Activated T-helper 1 cell treated with anti-CD3 and anti-CD28 coated beads, Interleukin-12 subunit alpha, Interleukin-12 subunit beta, Interleukin-2, Interleukin-4 antibody, amounts not matched to agents 30 ng/mL and 10 ng/mL and 1 ng/mL, durations not matched to agents 14 hours and 24 hours and 36 hours (primary cell): Measurements from ENCODE around the gene LPCAT3. TPM values are rescaled to one million over a fixed set of nuclear protein-coding genes. Genes with fewer than 3 reads are reported as not detected.
"Not testable (repeated sequence)": the region's sequence is repeated elsewhere in the genome, so short reads cannot be mapped to it uniquely, and the experiment has no call there.

Experiments used
- DNase-seq: peaks from one replicate; pipeline ENCODE4 v3.0.0; 2021; ENCODE audit warnings: low spot score
- H3K27ac Mint-ChIP-seq: one replicate; pipeline ENCODE4 v1.8.0; 2021; ENCODE audit warnings: mild to moderate bottlenecking, mixed read lengths
- H3K27me3 Mint-ChIP-seq: one replicate; pipeline ENCODE4 v1.8.0; 2022; ENCODE audit warnings: mild to moderate bottlenecking, moderate library complexity, mixed read lengths; ENCODE audit not compliant: insufficient read depth
- H3K36me3 Mint-ChIP-seq: one replicate; pipeline ENCODE4 v1.8.0; 2021; ENCODE audit warnings: low read depth, mixed read lengths
- H3K4me1 Mint-ChIP-seq: one replicate; pipeline ENCODE4 v1.8.0; 2021; ENCODE audit warnings: low read depth, mixed read lengths
- H3K4me3 Mint-ChIP-seq: one replicate; pipeline ENCODE4 v1.8.0; 2021; ENCODE audit warnings: mild to moderate bottlenecking, moderate library complexity, mixed read lengths
- H3K9me3 Mint-ChIP-seq: one replicate; pipeline ENCODE4 v1.8.0; 2021; ENCODE audit warnings: mixed read lengths
- intact Hi-C: fragments of 100-400 bp; cut with micrococcal nuclease; formaldehyde crosslinking; loops from one replicate; pipeline ENCODE4 v1.15.1; 2024
- total RNA-seq: library from RNA; stranded (reverse); gene quantifications from 2 replicates; pipeline ENCODE4 v1.2.3, GENCODE V29; 2022

Gene LPCAT3
- total RNA-seq, 1 donor from 2014 or later, result 30.0 TPM

- Mint-ChIP-seq H3K4me3 (no peak overlapping the region), H3K27me3 (peaks cover 7% of the 10 kb centered on the region), H3K9me3 (no peaks in the 10 kb centered on the region), H3K36me3 (no peaks in the 10 kb centered on the region), H3K4me1 (no peaks in the 10 kb centered on the region), H3K27ac (no peak overlapping the region)
- intact Hi-C loops, result no loop called here
- no peak for DNase-seq
Observed at GRCh38 chr12:7026854-7027253, 8.6 kb upstream of the LPCAT3 start.

GRCh38 chr12:7023114-7023513 is 4.8 kb upstream of the LPCAT3 start:
- no peak overlapping the region for H3K4me3 Mint-ChIP-seq
- intact Hi-C loops, result no loop called here

GRCh38 chr12:7021956-7022355 is 3.7 kb upstream of the LPCAT3 start:
- peaks cover 5% of the 10 kb centered on the region for H3K36me3 Mint-ChIP-seq
- peaks cover 7% of the 10 kb centered on the region for H3K27me3 Mint-ChIP-seq
- no peaks in the 10 kb centered on the region for H3K9me3 Mint-ChIP-seq
- no peak overlapping the region for H3K4me3 Mint-ChIP-seq
- H3K27ac Mint-ChIP-seq, result no peak overlapping the region
- peaks cover 16% of the 10 kb centered on the region for H3K4me1 Mint-ChIP-seq
- no peak for DNase-seq
- intact Hi-C loops, result no loop called here

More at GRCh38 chr12:7023114-7023513, 4.8 kb upstream of the LPCAT3 start:
- Mint-ChIP-seq H3K36me3 (no peaks in the 10 kb centered on the region), H3K27me3 (peaks cover 7% of the 10 kb centered on the region), H3K4me1 (peaks cover 5% of the 10 kb centered on the region), H3K27ac (no peak overlapping the region), H3K9me3 (no peaks in the 10 kb centered on the region)
- DNase-seq, result no peak

- H3K27me3 Mint-ChIP-seq, result no peaks in the 10 kb centered on the region
- no peak for DNase-seq
- H3K4me3 Mint-ChIP-seq, result peak overlapping the region; percentile 93
- intact Hi-C loops, result loop anchor here (1.0 to 2.0 kb wide), 3 partner anchors 23 to 74 kb away; partner anchors contain the start of gene C1R
- H3K27ac Mint-ChIP-seq, result peak overlapping the region; percentile 95
- H3K36me3 Mint-ChIP-seq, result peaks cover 7% of the 10 kb centered on the region
- no peaks in the 10 kb centered on the region for H3K9me3 Mint-ChIP-seq
- H3K4me1 Mint-ChIP-seq, result peaks cover 30% of the 10 kb centered on the region
Observed at GRCh38 chr12:7019043-7019569, 830 bp upstream of the LPCAT3 start.

- no peak for DNase-seq
- peak overlapping the region; percentile 95 for H3K27ac Mint-ChIP-seq
Observed at GRCh38 chr12:7017870-7018349, 366 bp downstream of the LPCAT3 start.

GRCh38 chr12:7016958-7017571 is 1.2 kb downstream of the LPCAT3 start:
- no peak for DNase-seq
- Mint-ChIP-seq H3K9me3 (no peaks in the 10 kb centered on the region), H3K36me3 (peaks cover 11% of the 10 kb centered on the region), H3K27ac (peak overlapping the region; percentile 95), H3K4me1 (peaks cover 42% of the 10 kb centered on the region), H3K4me3 (peak overlapping the region; percentile 93), H3K27me3 (no peaks in the 10 kb centered on the region)
- intact Hi-C loops, result no loop called here

More at GRCh38 chr12:7017870-7018349, 366 bp downstream of the LPCAT3 start:
- H3K9me3 Mint-ChIP-seq, result no peaks in the 10 kb centered on the region
- peaks cover 42% of the 10 kb centered on the region for H3K4me1 Mint-ChIP-seq
- intact Hi-C loops, result loop anchor here (1.0 to 2.0 kb wide), 15 partner anchors 48 to 329 kb away; partner anchors contain the start of genes C12orf57, C1R, C1RL and CLSTN3
- H3K27me3 Mint-ChIP-seq, result no peaks in the 10 kb centered on the region
- peak overlapping the region; percentile 93 for H3K4me3 Mint-ChIP-seq
- peaks cover 11% of the 10 kb centered on the region for H3K36me3 Mint-ChIP-seq

GRCh38 chr12:7015555-7016370 is 2.5 kb downstream of the LPCAT3 start:
- peaks cover 42% of the 10 kb centered on the region for H3K4me1 Mint-ChIP-seq
- peak overlapping the region; percentile 2 for H3K4me3 Mint-ChIP-seq
- DNase-seq, result no peak
- no peaks in the 10 kb centered on the region for H3K9me3 Mint-ChIP-seq
- H3K36me3 Mint-ChIP-seq, result peaks cover 11% of the 10 kb centered on the region
- no peak overlapping the region for H3K27ac Mint-ChIP-seq
- intact Hi-C loops, result no loop called here
- H3K27me3 Mint-ChIP-seq, result no peaks in the 10 kb centered on the region

GRCh38 chr12:7013101-7013500 is 5.2 kb downstream of the LPCAT3 start:
- H3K9me3 Mint-ChIP-seq, result no peaks in the 10 kb centered on the region
- no peak overlapping the region for H3K27ac Mint-ChIP-seq
- no peaks in the 10 kb centered on the region for H3K27me3 Mint-ChIP-seq
- H3K4me1 Mint-ChIP-seq, result peaks cover 41% of the 10 kb centered on the region
- no peak overlapping the region for H3K4me3 Mint-ChIP-seq
- intact Hi-C loops, result no loop called here
- no peak for DNase-seq
- H3K36me3 Mint-ChIP-seq, result peaks cover 17% of the 10 kb centered on the region

GRCh38 chr12:7012024-7012607 is 6.2 kb downstream of the LPCAT3 start:
- no peaks in the 10 kb centered on the region for H3K27me3 Mint-ChIP-seq
- peaks cover 16% of the 10 kb centered on the region for H3K36me3 Mint-ChIP-seq
- intact Hi-C loops, result no loop called here
- no peaks in the 10 kb centered on the region for H3K9me3 Mint-ChIP-seq
- H3K4me3 Mint-ChIP-seq, result no peak overlapping the region
- no peak overlapping the region for H3K27ac Mint-ChIP-seq
- no peak for DNase-seq
- peaks cover 37% of the 10 kb centered on the region for H3K4me1 Mint-ChIP-seq

GRCh38 chr12:7011398-7011797 is 6.9 kb downstream of the LPCAT3 start:
- H3K27me3 Mint-ChIP-seq, result not testable (repeated sequence)

GRCh38 chr12:7009512-7009911 is 8.8 kb downstream of the LPCAT3 start:
- DNase-seq, result no peak
- peaks cover 27% of the 10 kb centered on the region for H3K36me3 Mint-ChIP-seq
- H3K4me1 Mint-ChIP-seq, result peaks cover 35% of the 10 kb centered on the region
- no peaks in the 10 kb centered on the region for H3K9me3 Mint-ChIP-seq
- no peaks in the 10 kb centered on the region for H3K27me3 Mint-ChIP-seq
- intact Hi-C loops, result no loop called here
- H3K27ac Mint-ChIP-seq, result no peak overlapping the region
- no peak overlapping the region for H3K4me3 Mint-ChIP-seq

More at GRCh38 chr12:7011398-7011797, 6.9 kb downstream of the LPCAT3 start:
- DNase-seq, H3K4me3 Mint-ChIP-seq, H3K27ac Mint-ChIP-seq, intact Hi-C loops, H3K9me3 Mint-ChIP-seq: not testable (repeated sequence)
- Mint-ChIP-seq H3K4me1 (peaks cover 30% of the 10 kb centered on the region), H3K36me3 (peaks cover 18% of the 10 kb centered on the region)

GRCh38 chr12:7008864-7009263 is 9.4 kb downstream of the LPCAT3 start:
- Mint-ChIP-seq H3K27me3 (no peaks in the 10 kb centered on the region), H3K27ac (no peak overlapping the region), H3K9me3 (no peaks in the 10 kb centered on the region), H3K4me3 (no peak overlapping the region), H3K4me1 (peaks cover 31% of the 10 kb centered on the region), H3K36me3 (peaks cover 30% of the 10 kb centered on the region)
- intact Hi-C loops, result no loop called here
- DNase-seq, result no peak
